Measurements from ENCODE around the gene POMC.

GRCh38 chr2:25131567-25132298, 36.6 kb downstream of the POMC start:
- TF ChIP-seq POLR2A (IDR thresholded peaks at IDR 0.05) (no peak), CTCF (IDR thresholded peaks at IDR 0.05) (no peak), POLR2AphosphoS5 (IDR thresholded peaks at IDR 0.05) (no peak)
